GM12875 (cell line): Measurements from ENCODE around the gene DRC7.

Source experiments
- H3K4me3 ChIP-seq: one replicate; pipeline ENCODE4 v1.5.1; 2011; ENCODE audit warnings: low read depth, low read length, control low read depth
- CTCF ChIP-seq: IDR thresholded peaks from 2 replicates; pipeline ENCODE4 v1.5.1; 2011; ENCODE audit warnings: low read depth, mild to moderate bottlenecking, control low read depth, inconsistent platforms, low read length, moderate library complexity, borderline replicate concordance; ENCODE audit not compliant: insufficient read depth

The DRC7 gene

DNA sequence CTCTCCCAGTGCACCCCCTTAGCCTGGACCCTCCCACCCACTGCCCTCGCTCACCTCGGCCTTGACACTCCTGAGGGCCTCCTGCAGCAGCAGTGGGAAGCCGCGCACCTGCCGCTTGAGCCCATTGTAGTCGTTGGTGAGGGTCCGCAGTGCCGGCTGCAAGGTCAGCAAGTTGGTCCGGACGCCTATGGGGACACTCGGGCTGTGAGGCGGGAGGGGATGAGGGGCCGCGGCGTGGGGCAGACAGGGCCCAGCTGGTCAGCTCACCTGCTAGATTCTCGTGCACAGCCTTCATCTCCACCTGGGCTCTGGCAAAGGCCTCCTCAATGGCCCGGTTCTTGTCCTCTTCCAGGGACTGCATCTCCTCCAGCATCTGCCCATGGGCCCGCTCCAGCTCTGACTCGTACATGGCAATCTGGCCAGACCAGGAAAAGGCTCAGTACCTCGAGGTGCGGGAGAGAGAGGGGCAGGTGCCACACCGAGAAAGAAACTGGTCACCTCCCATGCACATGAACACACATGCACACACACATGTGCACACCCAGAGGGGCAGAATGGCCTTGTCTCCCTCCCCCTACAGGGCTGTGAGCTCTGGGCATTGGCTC lies 75.0 kb downstream of the DRC7 start:
- no peak for TF ChIP-seq CTCF
- no peak overlapping the region for H3K4me3 ChIP-seq

DNA sequence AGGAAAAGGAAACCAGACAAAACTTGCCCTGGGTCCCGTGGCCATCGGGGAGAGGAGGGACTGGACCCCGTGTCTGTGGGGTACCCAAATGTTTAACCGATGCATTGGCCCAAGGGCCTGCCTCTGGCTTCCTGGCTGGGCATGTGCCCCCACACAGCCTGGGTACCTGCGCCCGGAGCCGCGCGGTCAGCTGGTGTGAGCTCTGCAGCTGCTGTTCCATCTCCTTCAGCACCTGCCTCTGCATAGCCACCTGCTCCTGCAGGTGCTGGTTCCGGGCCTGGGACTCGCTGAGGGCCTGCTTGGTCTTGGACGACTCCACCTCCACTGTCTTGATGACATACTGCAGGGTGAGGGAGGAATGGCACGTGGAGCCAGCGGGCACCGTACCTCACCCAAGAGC lies 75.8 kb downstream of the DRC7 start:
- TF ChIP-seq CTCF = no peak
- H3K4me3 ChIP-seq = no peak overlapping the region

GRCh38 chr16:57771141-57771785 lies 76.7 kb downstream of the DRC7 start:
- H3K4me3 ChIP-seq = no peak overlapping the region
- TF ChIP-seq CTCF = no peak

DNA sequence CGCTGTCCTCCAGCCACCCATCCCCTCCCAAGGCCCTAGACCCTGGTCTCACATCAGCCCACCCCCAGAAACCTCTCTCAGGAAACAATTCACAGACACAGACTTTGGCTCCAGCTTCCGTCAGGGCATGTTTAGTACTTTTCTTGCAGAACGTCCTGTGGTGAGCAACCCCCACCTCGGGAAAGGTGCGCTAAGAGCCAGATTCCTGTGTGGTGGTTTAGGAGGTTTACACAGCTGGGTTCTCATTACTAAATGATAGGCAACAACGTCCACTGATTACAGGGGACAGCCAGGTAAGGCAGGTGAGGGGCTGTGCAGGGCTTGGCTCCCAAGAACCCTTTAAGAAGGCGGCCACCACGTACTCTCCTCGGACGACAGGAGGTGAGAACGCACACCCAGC lies 78.4 kb downstream of the DRC7 start:
- no peak overlapping the region for H3K4me3 ChIP-seq
- TF ChIP-seq CTCF = no peak

DNA sequence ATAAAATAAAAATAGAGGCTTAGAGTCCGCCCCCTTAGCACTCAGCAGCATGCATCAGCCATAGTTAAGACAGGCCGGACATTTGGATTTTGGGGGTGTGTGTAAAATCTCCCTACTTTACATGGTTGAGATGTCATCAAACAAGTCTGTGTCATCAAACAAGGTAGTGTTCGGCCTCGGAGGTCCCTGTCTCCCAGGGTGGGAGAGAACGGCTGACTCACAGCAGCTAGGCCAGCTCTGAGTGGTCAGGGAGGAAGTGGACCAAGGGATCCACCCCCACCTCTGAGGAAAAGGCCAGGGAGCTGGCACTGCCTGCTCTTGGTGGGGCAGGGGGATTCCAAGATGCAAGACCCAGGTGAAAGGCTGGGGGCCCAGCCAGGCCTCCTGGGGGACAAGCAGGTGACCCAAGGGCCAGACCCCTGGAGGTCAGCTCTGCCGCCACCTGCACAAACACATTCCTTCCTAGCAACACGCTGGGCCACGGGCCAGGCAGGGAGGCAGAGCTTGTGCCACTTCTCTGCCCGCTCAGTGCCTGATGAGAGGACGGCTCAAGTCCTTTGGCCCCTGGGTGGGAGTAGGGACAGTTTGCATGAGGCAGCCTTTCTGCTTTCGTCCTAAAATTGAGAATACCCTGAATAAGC lies 79.2 kb downstream of the DRC7 start:
- no peak for TF ChIP-seq CTCF
- no peak overlapping the region for H3K4me3 ChIP-seq

DNA sequence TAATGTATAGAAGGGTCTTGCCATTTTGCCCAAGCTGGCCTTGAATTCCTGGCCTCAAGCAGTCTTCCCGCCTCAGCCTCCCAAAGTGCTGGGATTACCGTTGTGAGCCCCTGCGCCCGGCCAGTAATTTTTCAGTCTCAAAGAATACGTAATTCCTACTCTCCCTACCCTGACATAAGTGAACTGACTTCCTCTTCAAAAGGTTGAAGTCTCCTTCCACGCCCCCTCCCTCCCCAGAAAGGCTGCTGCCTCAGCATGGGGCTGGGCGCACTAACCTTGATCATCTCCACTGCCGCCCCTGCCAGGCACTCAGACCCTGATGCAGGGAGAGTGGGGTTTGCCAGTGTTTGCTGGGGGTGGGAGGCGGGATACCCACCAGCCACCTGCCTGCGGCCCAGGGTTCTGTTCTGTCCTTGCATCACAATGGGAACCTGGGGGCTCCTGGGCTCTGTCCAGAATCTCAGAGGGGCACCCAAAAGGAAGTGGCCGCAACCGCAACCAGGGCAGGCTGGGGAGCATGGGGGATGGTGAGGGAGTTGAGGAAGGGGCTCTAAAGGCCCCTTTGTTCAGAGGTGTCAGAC lies 80.2 kb downstream of the DRC7 start:
- no peak for TF ChIP-seq CTCF
- H3K4me3 ChIP-seq = no peak overlapping the region
